ENCODE results near the gene TNS1.

- TF ChIP-seq EZH2 (IDR thresholded peaks at IDR 0.05; ENCODE audit: insufficient read depth, low read length): no peak
- TF ChIP-seq CTCF (IDR thresholded peaks at IDR 0.05; ENCODE audit: insufficient read depth, low read depth, low read length): no peak
These were observed 17.5 kb upstream of the TNS1 start for GRCh38 chr2:218020281-218020680.
